ENCODE measurements around the gene LMNA. TPM values are rescaled to one million over a fixed set of nuclear protein-coding genes. Genes with fewer than 3 reads are reported as not detected.
"Not testable (repeated sequence)": the region's sequence is repeated elsewhere in the genome, so short reads cannot be mapped to it uniquely, and the experiment has no call there.

Gene LMNA
- total RNA-seq, 1 experiment from 2014 or later = 225 TPM

- no peak for TF ChIP-seq CTCF (conservative IDR thresholded peaks at IDR 0.05; ENCODE audit: low read depth, low read length)
- no peak for TF ChIP-seq EZH2 (IDR thresholded peaks at IDR 0.05; ENCODE audit: borderline replicate concordance, low read depth, low read length, poor library complexity, severe bottlenecking)
- ChIA-PET POLR2A (ENCODE audit: low non-redundant PET) (interaction anchor here (0.5 kb wide), 1 partner anchor 18 kb away, joined by 10 read pairs; no protein-coding TSS in a partner anchor), CTCF (interaction anchor here (0.5 to 0.6 kb wide), 2 partner anchors 19 to 175 kb away, joined by 3 to 5 read pairs; no protein-coding TSS in a partner anchor)
- H3K27me3 ChIP-seq (replicated peaks; ENCODE audit: insufficient read depth, low read depth, low read length, poor library complexity) = no peaks in the 10 kb centered on the region
- no peaks in the 10 kb centered on the region for H3K9me3 ChIP-seq (ENCODE audit: low read depth, low read length, poor library complexity, severe bottlenecking)
- H3K4me3 ChIP-seq (ENCODE audit: low read depth, low read length, poor library complexity, severe bottlenecking) = peak overlapping the region; percentile 86
- TSS peak; percentile 28 for BruUV-seq (replicated peaks)
- no peak for DNase-seq (ENCODE audit: low spot score)
- H3K36me3 ChIP-seq (ENCODE audit: insufficient read depth, low read length, poor library complexity, severe bottlenecking) = no peaks in the 10 kb centered on the region
- intact Hi-C loops (cut with micrococcal nuclease; ENCODE audit: unreplicated experiment) = no loop called here
- peak overlapping the region; percentile 74 for H3K27ac ChIP-seq (ENCODE audit: low read depth, low read length, poor library complexity, severe bottlenecking)
- H3K4me1 ChIP-seq (ENCODE audit: insufficient read depth, low read length, poor library complexity, severe bottlenecking) = peaks cover 42% of the 10 kb centered on the region
These were observed 505 bp downstream of the LMNA start for GRCh38 chr1:156114919-156115513.

- intact Hi-C loops (cut with micrococcal nuclease; ENCODE audit: unreplicated experiment) = no loop called here
- no TSS peak for BruUV-seq (replicated peaks)
- peaks cover 49% of the 10 kb centered on the region for H3K4me1 ChIP-seq (ENCODE audit: insufficient read depth, low read length, poor library complexity, severe bottlenecking)
- peak overlapping the region; percentile 86 for H3K4me3 ChIP-seq (ENCODE audit: low read depth, low read length, poor library complexity, severe bottlenecking)
- H3K36me3 ChIP-seq (ENCODE audit: insufficient read depth, low read length, poor library complexity, severe bottlenecking) = no peaks in the 10 kb centered on the region
- ChIA-PET POLR2A (ENCODE audit: low non-redundant PET) (no interaction called here), CTCF (interaction anchor here (0.5 to 1.2 kb wide), 2 partner anchors 14 to 176 kb away, joined by 4 to 5 read pairs; no protein-coding TSS in a partner anchor)
- no peaks in the 10 kb centered on the region for H3K27me3 ChIP-seq (replicated peaks; ENCODE audit: insufficient read depth, low read depth, low read length, poor library complexity)
- peak overlapping the region; percentile 74 for H3K27ac ChIP-seq (ENCODE audit: low read depth, low read length, poor library complexity, severe bottlenecking)
- no peak for TF ChIP-seq EZH2 (IDR thresholded peaks at IDR 0.05; ENCODE audit: borderline replicate concordance, low read depth, low read length, poor library complexity, severe bottlenecking)
- TF ChIP-seq CTCF (conservative IDR thresholded peaks at IDR 0.05; ENCODE audit: low read depth, low read length) = no peak
- DNase-seq (ENCODE audit: low spot score) = peak; percentile 52
- H3K9me3 ChIP-seq (ENCODE audit: low read depth, low read length, poor library complexity, severe bottlenecking) = no peaks in the 10 kb centered on the region
These were observed 1.2 kb downstream of the LMNA start for GRCh38 chr1:156115514-156116374.

GRCh38 chr1:156116731-156117130, 2.2 kb downstream of the LMNA start:
- H3K4me3 ChIP-seq (ENCODE audit: low read depth, low read length, poor library complexity, severe bottlenecking) = peak overlapping the region; percentile 86
- BruUV-seq (replicated peaks); DNase-seq (ENCODE audit: low spot score); H3K27me3 ChIP-seq (replicated peaks; ENCODE audit: insufficient read depth, low read depth, low read length, poor library complexity); intact Hi-C loops (cut with micrococcal nuclease; ENCODE audit: unreplicated experiment); POLR2A ChIA-PET (ENCODE audit: low non-redundant PET); H3K9me3 ChIP-seq (ENCODE audit: low read depth, low read length, poor library complexity, severe bottlenecking); H3K36me3 ChIP-seq (ENCODE audit: insufficient read depth, low read length, poor library complexity, severe bottlenecking): not testable (repeated sequence)
- H3K27ac ChIP-seq (ENCODE audit: low read depth, low read length, poor library complexity, severe bottlenecking) = peak overlapping the region; percentile 64
- CTCF ChIA-PET = interaction anchor here (0.7 to 1.2 kb wide), 2 partner anchors 13 to 22 kb away, joined by 4 to 9 read pairs; no protein-coding TSS in a partner anchor
- peaks cover 53% of the 10 kb centered on the region for H3K4me1 ChIP-seq (ENCODE audit: insufficient read depth, low read length, poor library complexity, severe bottlenecking)

Data from A673 (cell line).